HCT116 (cell line): ENCODE results near the gene MEIOB. TPM values are rescaled to one million over a fixed set of nuclear protein-coding genes. Genes with fewer than 3 reads are reported as not detected.

ENCODE experiments used
- ATAC-seq: fragments of 200-7000 bp; cut with Tn5 transposase; 2 replicates; pipeline ENCODE4 v1.9.1; 2020; ENCODE audit warnings: mild to moderate bottlenecking, moderate library complexity
- BruUV-seq: library from RNA; stranded (reverse); fragments of 400-500 nt; replicated peaks from 2 replicates; lab custom pipeline; 2021; lab: Mats Ljungman, UMichigan
- CTCF ChIA-PET: fragments of 300-600 bp; sonication (Branson Sonifier 250); formaldehyde crosslinking; loops from one replicate; lab custom pipeline; 2021; ENCODE audit warnings: antibody characterized with exemption; lab: Charles Lee
- POLR2A ChIA-PET: fragments of 300-600, 350-600 bp; sonication (Branson Sonifier 250); formaldehyde crosslinking; loops from one replicate; lab custom pipeline; 2021; ENCODE audit warnings: antibody characterized with exemption; lab: Charles Lee
- RAD21 ChIA-PET, 2 experiments: fragments of 300-600 bp; sonication (Branson Sonifier 250); formaldehyde crosslinking; loops; one replicate each; lab custom pipeline; 2023; ENCODE audit warnings: low total read pairs in 2 of 2; ENCODE audit not compliant: uncharacterized antibody in 2 of 2, unreplicated experiment in 2 of 2, low non-redundant PET in 1 of 2; lab: Charles Lee
- DNase-seq: peaks from one replicate; pipeline ENCODE4 v3.0.0-alpha.2; 2010; ENCODE audit warnings: low read depth, low spot score
- H2AFZ ChIP-seq: fragments of 200-600 bp; shearing (Covaris generic), sonication (generic); 2 replicates; pipeline ENCODE4 v1.6.1; 2017; ENCODE audit warnings: low read depth, mixed run types, mixed read lengths, antibody characterized with exemption, low read length; ENCODE audit not compliant: poor library complexity, severe bottlenecking
- H3K27ac ChIP-seq: 2 replicates; pipeline ENCODE4 v1.5.1; 2012; ENCODE audit warnings: low read depth, low read length
- H3K27me3 ChIP-seq: fragments of 200-600 bp; sonication (generic); 2 replicates; pipeline ENCODE4 v1.6.1; 2016; ENCODE audit warnings: mixed run types, low read length, mixed read lengths; ENCODE audit not compliant: insufficient read depth
- H3K36me3 ChIP-seq, 2 experiments: fragments of 200-500 bp in 1 of 2; fragments of 200-600 bp in 1 of 2; sonication (Bioruptor generic) in 1 of 2; sonication (generic) in 1 of 2; 2 replicates each; pipeline versions ENCODE4 v1.5.1 to v1.6.1; 2014 to 2016; ENCODE audit warnings: low read length in 2 of 2, inconsistent platforms in 1 of 2, mixed read lengths in 1 of 2, mixed run types in 1 of 2; ENCODE audit not compliant: insufficient read depth in 2 of 2, control insufficient read depth in 1 of 2
- H3K4me1 ChIP-seq, 2 experiments: fragments of 200-600 bp in 1 of 2; sonication (generic) in 1 of 2; 2 replicates each; pipeline versions ENCODE4 v1.5.1 to v1.6.1; 2012 to 2017; ENCODE audit warnings: low read length in 2 of 2, inconsistent platforms in 1 of 2, mild to moderate bottlenecking in 1 of 2, mixed read lengths in 1 of 2, mixed run types in 1 of 2, moderate library complexity in 1 of 2; ENCODE audit not compliant: insufficient read depth in 2 of 2, control insufficient read depth in 1 of 2
- H3K4me2 ChIP-seq: fragments of 200-600 bp; sonication (generic); 2 replicates; pipeline ENCODE4 v1.6.1; 2017; ENCODE audit warnings: mixed run types, low read length, mixed read lengths
- H3K4me3 ChIP-seq, 2 experiments: fragments of 200-600 bp in 1 of 2; sonication (generic) in 1 of 2; replicated peaks in 1 of 2; 2 replicates each; pipeline ENCODE4 v1.5.1; 2011 to 2016; ENCODE audit warnings: low read length in 2 of 2, control low read depth in 1 of 2, low read depth in 1 of 2, mild to moderate bottlenecking in 1 of 2, mixed read lengths in 1 of 2, mixed run types in 1 of 2
- H3K79me2 ChIP-seq: fragments of 200-600 bp; sonication (generic); 2 replicates; pipeline ENCODE4 v1.6.1; 2017; ENCODE audit warnings: mild to moderate bottlenecking, mixed run types, low read length, moderate library complexity, mixed read lengths; ENCODE audit not compliant: insufficient read depth
- H3K9ac ChIP-seq: fragments of 200-600 bp; sonication (generic); 2 replicates; pipeline ENCODE4 v1.6.1; 2016; ENCODE audit warnings: low read length, mixed read lengths
- H3K9me2 ChIP-seq: fragments of 200-600 bp; sonication (generic), shearing (Covaris generic); 2 replicates; pipeline ENCODE4 v1.6.1; 2017; ENCODE audit warnings: mixed run types, mild to moderate bottlenecking, moderate library complexity; ENCODE audit not compliant: insufficient read depth
- H3K9me3 ChIP-seq, 2 experiments: fragments of 200-500 bp in 1 of 2; fragments of 200-600 bp in 1 of 2; sonication (Bioruptor generic) in 1 of 2; sonication (generic) in 1 of 2; 2 replicates each; pipeline ENCODE4 v1.6.1; 2014 to 2017; ENCODE audit warnings: low read length in 2 of 2, mixed read lengths in 2 of 2, inconsistent platforms in 1 of 2, low read depth in 1 of 2, mild to moderate bottlenecking in 1 of 2, mixed run types in 1 of 2, moderate library complexity in 1 of 2; ENCODE audit not compliant: control insufficient read depth in 1 of 2, insufficient read depth in 1 of 2
- H4K20me1 ChIP-seq: fragments of 200-600 bp; sonication (generic), shearing (Covaris generic); 2 replicates; pipeline ENCODE4 v1.6.1; 2017; ENCODE audit warnings: mixed run types, mild to moderate bottlenecking, moderate library complexity; ENCODE audit not compliant: insufficient read depth
- CEBPB ChIP-seq: IDR thresholded peaks from 2 replicates; pipeline ENCODE4 v1.6.1; 2012; ENCODE audit warnings: low read depth
- FOSL1 ChIP-seq: IDR thresholded peaks from 2 replicates; pipeline ENCODE4 v1.6.1; 2012; ENCODE audit warnings: low read depth
- JUND ChIP-seq: IDR thresholded peaks from 2 replicates; pipeline ENCODE4 v1.6.1; 2012
- POLR2A ChIP-seq: IDR thresholded peaks from 2 replicates; pipeline ENCODE4 v1.7.0; 2011; ENCODE audit warnings: borderline replicate concordance; ENCODE audit not compliant: insufficient read depth, insufficient read length; ENCODE audit errors: extremely low read depth
- RAD21 ChIP-seq: IDR thresholded peaks from 2 replicates; pipeline ENCODE4 v1.6.1; 2012; ENCODE audit warnings: low read depth, mild to moderate bottlenecking
- SP1 ChIP-seq: IDR thresholded peaks from 2 replicates; pipeline ENCODE4 v1.6.1; 2012; ENCODE audit warnings: low read depth
- TCF7L2 ChIP-seq: IDR thresholded peaks from 2 replicates; pipeline ENCODE4 v1.7.0; 2011; ENCODE audit warnings: borderline replicate concordance, inconsistent platforms; ENCODE audit not compliant: insufficient read depth, insufficient read length; ENCODE audit errors: extremely low read depth
- YY1 ChIP-seq: IDR thresholded peaks from 2 replicates; pipeline ENCODE4 v1.6.1; 2011; ENCODE audit warnings: low read length, low read depth, moderate library complexity, mild to moderate bottlenecking; ENCODE audit not compliant: insufficient replicate concordance; ENCODE audit errors: extremely low read depth
- ZNF274 ChIP-seq: fragments of 200-500 bp; sonication (Bioruptor generic); IDR thresholded peaks from 2 replicates; pipeline ENCODE4 v1.6.1; 2014; ENCODE audit warnings: mild to moderate bottlenecking, low read depth, low read length, inconsistent platforms
- intact Hi-C: fragments of 100-400 bp; cut with micrococcal nuclease; formaldehyde crosslinking; loops from 2 replicates; pipeline ENCODE4 v1.10.0; 2022
- total RNA-seq: library from RNA; stranded (reverse); gene quantifications from one replicate; pipeline ENCODE4 v1.2.1, GENCODE V29; 2021; ENCODE audit not compliant: unreplicated experiment
- TF ChIP-seq, protein P1 (sequence below): IDR thresholded peaks from 2 replicates; pipeline ENCODE4 v1.6.1; 2012

Gene MEIOB
- total RNA-seq, 1 experiment from 2014 or later = 0.59 TPM

DNA sequence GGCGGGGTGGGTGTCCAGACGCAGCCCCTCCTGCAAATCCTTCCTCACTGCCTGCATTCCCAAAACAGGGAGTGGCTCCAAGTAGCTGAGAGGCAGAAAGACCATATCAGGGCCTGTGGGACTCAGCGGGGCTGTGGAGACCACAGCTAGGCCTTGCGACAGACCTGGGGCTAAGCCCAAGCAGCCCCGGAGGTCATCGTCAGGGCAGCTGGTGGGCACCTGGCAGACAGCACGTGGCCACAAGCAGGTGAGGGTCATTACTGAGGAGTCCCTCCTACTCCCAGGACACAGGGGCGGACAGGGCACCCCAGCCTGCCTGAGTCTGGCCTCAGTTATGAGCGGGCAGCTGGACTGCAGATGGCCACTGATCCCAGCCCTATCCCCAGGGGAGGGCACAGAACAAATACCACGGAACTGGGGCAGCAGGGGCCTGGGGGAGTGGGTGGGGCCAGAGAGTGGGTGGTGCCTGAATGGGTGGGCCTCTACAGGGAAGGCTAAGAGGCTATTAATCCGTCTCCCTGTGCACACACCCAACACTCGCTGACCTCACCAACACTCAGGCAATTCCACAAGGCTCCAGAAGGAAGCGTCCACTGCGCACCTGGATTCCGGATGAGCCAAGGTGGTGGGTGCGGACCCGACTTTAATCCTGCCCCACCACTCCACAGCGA lies 37.7 kb upstream of the MEIOB start (continued):
- TF ChIP-seq POLR2A = no peak

DNA sequence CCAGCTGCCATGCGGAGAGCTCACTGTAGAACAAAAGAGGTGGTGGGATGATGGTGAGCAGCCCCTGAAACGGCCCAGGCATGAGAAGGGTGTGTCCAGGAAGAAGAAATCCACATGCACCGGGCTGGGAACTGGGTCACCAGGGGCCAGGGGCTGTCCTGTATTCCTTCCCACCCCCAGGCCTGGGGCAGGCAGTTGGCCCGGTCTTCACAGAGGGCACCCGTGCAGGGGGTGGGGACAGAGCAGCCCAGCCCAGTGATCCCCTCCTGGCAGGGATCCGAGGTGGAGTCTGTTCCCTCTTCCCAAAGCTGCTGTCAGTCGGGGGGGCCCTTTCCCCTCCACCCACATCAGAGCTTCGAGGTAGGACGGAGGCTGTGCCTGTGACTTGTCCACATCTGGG lies 37.0 kb upstream of the MEIOB start:
- Histone ChIP-seq H3K4me2 (no peak overlapping the region), H3K4me1 (peaks cover 17 to 19% of the 10 kb centered on the region in 2 experiments), H3K27ac (no peak overlapping the region), H3K36me3 (no peaks in the 10 kb centered on the region), H2AFZ (no peak overlapping the region), H3K9me3 (no peaks in the 10 kb centered on the region), H4K20me1 (no peaks in the 10 kb centered on the region), H3K27me3 (no peaks in the 10 kb centered on the region), H3K9me2 (no peaks in the 10 kb centered on the region), H3K79me2 (no peaks in the 10 kb centered on the region), H3K9ac (no peak overlapping the region), H3K4me3 (no peak overlapping the region)
- no TSS peak for BruUV-seq
- POLR2A ChIA-PET = interaction anchor here (1.2 kb wide), 1 partner anchor 12 kb away, joined by 3 read pairs; no protein-coding TSS in a partner anchor
- CTCF ChIA-PET = interaction anchor here (1.5 kb wide), 1 partner anchor 20 kb away, joined by 3 read pairs; no protein-coding TSS in a partner anchor
- intact Hi-C loops = no loop called here
- ATAC-seq = no peak
- TF ChIP-seq TCF7L2 (no peak), YY1 (no peak), SP1 (no peak)
- no peak for DNase-seq
- RAD21 ChIA-PET = no interaction called here

DNA sequence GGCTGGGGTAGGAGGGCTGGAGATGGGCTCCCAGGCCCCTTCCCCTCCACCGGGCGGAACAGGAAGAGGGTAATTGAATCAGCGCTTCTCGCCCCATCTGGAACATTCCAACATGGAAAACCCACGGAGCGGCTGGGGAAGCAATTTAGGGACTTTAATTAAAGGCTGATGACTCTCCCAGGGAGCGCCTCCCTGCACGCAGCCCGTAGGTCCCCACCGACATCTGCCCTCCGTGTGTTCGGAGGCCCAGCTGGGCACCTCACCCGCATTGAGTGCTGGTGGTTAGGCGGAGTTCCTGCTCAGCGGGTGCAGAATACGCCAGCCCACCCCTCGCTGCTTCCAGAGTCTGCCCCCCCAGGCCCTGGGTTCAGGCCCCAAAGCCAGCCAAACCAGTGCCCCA lies 36.2 kb upstream of the MEIOB start:
- CTCF ChIA-PET = no interaction called here
- Histone ChIP-seq H3K9me2 (no peaks in the 10 kb centered on the region), H3K4me3 (no peak overlapping the region), H3K4me2 (no peak overlapping the region), H3K36me3 (no peaks in the 10 kb centered on the region), H3K4me1 (peaks cover 9 to 11% of the 10 kb centered on the region in 2 experiments), H3K27me3 (no peaks in the 10 kb centered on the region), H3K9ac (no peak overlapping the region), H3K79me2 (no peaks in the 10 kb centered on the region), H4K20me1 (no peaks in the 10 kb centered on the region), H2AFZ (no peak overlapping the region), H3K27ac (no peak overlapping the region), H3K9me3 (no peaks in the 10 kb centered on the region)
- POLR2A ChIA-PET = interaction anchor here (1.2 kb wide), 1 partner anchor 13 kb away, joined by 3 read pairs; no protein-coding TSS in a partner anchor
- RAD21 ChIA-PET = no interaction called here
- no peak for DNase-seq
- no peak for ATAC-seq
- no TSS peak for BruUV-seq
- intact Hi-C loops = no loop called here
- no peak for TF ChIP-seq JUND
- TF ChIP-seq ZNF274 = no peak
- no peak for TF ChIP-seq RAD21
- TF ChIP-seq POLR2A = no peak
- TF ChIP-seq, protein P1, sequence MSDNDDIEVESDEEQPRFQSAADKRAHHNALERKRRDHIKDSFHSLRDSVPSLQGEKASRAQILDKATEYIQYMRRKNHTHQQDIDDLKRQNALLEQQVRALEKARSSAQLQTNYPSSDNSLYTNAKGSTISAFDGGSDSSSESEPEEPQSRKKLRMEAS = no peak
- no peak for TF ChIP-seq FOSL1
- no peak for TF ChIP-seq CEBPB
- TF ChIP-seq YY1 = no peak
